ENCODE results near the gene KSR1.
"Not testable (repeated sequence)": the region's sequence is repeated elsewhere in the genome, so short reads cannot be mapped to it uniquely, and the experiment has no call there.

The KSR1 gene

GRCh38 chr17:27455914-27456680 is at the start of gene KSR1:
TSS of gene KSR1 (plus strand) at chr17:27456448. CDS start at chr17:27456644, 196 bp downstream.
- no peak for DNase-seq (ENCODE audit: low read depth)

- peak; percentile 34 for DNase-seq (ENCODE audit: low read depth)
Observed at GRCh38 chr17:27407916-27408864, 48.1 kb upstream of the KSR1 start.

GRCh38 chr17:27408891-27409290 is 47.4 kb upstream of the KSR1 start:
- DNase-seq (ENCODE audit: low read depth) = peak; percentile 5

GRCh38 chr17:27412158-27412557 is 44.1 kb upstream of the KSR1 start:
- not testable (repeated sequence) for DNase-seq (ENCODE audit: low read depth)

- DNase-seq (ENCODE audit: low read depth) = no peak
Observed at GRCh38 chr17:27413315-27413714, 42.9 kb upstream of the KSR1 start.

- DNase-seq (ENCODE audit: low read depth) = no peak
Observed at GRCh38 chr17:27413792-27414191, 42.5 kb upstream of the KSR1 start.

- DNase-seq (ENCODE audit: low read depth) = no peak
Observed at GRCh38 chr17:27414271-27414670, 42.0 kb upstream of the KSR1 start.

- no peak for DNase-seq (ENCODE audit: low read depth)
Observed at GRCh38 chr17:27414694-27415093, 41.6 kb upstream of the KSR1 start.

- DNase-seq (ENCODE audit: low read depth) = no peak
Observed at GRCh38 chr17:27415120-27415795, 41.0 kb upstream of the KSR1 start.

GRCh38 chr17:27417596-27418365 is 38.5 kb upstream of the KSR1 start:
- no peak for DNase-seq (ENCODE audit: low read depth)

- DNase-seq (ENCODE audit: low read depth) = no peak
Observed at GRCh38 chr17:27418366-27418615, 38.0 kb upstream of the KSR1 start.

GRCh38 chr17:27419156-27419555 is 37.1 kb upstream of the KSR1 start:
- DNase-seq (ENCODE audit: low read depth) = no peak

GRCh38 chr17:27420211-27420950 is 35.9 kb upstream of the KSR1 start:
- DNase-seq (ENCODE audit: low read depth) = no peak

- DNase-seq (ENCODE audit: low read depth) = no peak
Observed at GRCh38 chr17:27421111-27421510, 35.1 kb upstream of the KSR1 start.

- not testable (repeated sequence) for DNase-seq (ENCODE audit: low read depth)
Observed at GRCh38 chr17:27421626-27422025, 34.6 kb upstream of the KSR1 start.

- no peak for DNase-seq (ENCODE audit: low read depth)
Observed at GRCh38 chr17:27422601-27423000, 33.6 kb upstream of the KSR1 start.

GRCh38 chr17:27423651-27424050 is 32.6 kb upstream of the KSR1 start:
- no peak for DNase-seq (ENCODE audit: low read depth)

GRCh38 chr17:27424516-27424915 is 31.7 kb upstream of the KSR1 start:
- no peak for DNase-seq (ENCODE audit: low read depth)

GRCh38 chr17:27424941-27425340 is 31.3 kb upstream of the KSR1 start:
- no peak for DNase-seq (ENCODE audit: low read depth)

- DNase-seq (ENCODE audit: low read depth) = not testable (repeated sequence)
Observed at GRCh38 chr17:27425571-27425970, 30.7 kb upstream of the KSR1 start.

- DNase-seq (ENCODE audit: low read depth) = no peak
Observed at GRCh38 chr17:27425991-27426390, 30.3 kb upstream of the KSR1 start.
